H54 (cell line): ENCODE measurements around the gene MGAM2.
"Not testable (repeated sequence)": the region's sequence is repeated elsewhere in the genome, so short reads cannot be mapped to it uniquely, and the experiment has no call there.

Experiments
- DNase-seq: peaks from one replicate; pipeline ENCODE4 v3.0.0; 2011; ENCODE audit warnings: low spot score, mixed read lengths; ENCODE audit not compliant: insufficient read length
- FAIRE-seq: peaks from 3 replicates; lab custom pipeline; 2011; peaks lifted over from hg19 to GRCh38; lab: Jason Lieb, UNC
- POLR2A ChIP-seq: IDR thresholded peaks from 2 replicates; pipeline ENCODE4 v1.6.1; 2011; ENCODE audit warnings: low read depth, mild to moderate bottlenecking, low read length

The MGAM2 gene

DNA sequence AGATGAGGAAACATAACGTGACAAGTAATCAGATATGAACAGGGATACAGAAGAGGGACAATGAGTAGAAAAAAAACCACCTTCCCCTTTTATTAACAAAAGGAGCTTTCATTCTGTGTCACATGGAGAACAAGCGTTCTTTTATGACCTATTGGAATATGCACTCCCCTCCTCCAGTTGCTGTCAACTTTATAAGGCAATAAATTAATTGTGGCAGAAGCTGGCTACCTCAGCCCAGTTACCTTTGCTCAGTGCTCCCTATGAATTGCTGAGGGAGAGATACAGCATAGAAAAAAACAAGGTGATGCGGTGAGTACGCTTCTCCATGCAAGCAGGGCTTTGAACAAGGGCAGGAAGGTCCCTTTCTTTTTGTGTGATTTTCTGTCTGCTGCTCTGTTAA, at the start of gene MGAM2:
Gene MGAM2 (plus strand): TSS at position 220 of the 400 bp plus-strand sequence. CDS start 5,156 bp downstream, outside the sequence.
- FAIRE-seq: no peak
- DNase-seq: no peak

DNA sequence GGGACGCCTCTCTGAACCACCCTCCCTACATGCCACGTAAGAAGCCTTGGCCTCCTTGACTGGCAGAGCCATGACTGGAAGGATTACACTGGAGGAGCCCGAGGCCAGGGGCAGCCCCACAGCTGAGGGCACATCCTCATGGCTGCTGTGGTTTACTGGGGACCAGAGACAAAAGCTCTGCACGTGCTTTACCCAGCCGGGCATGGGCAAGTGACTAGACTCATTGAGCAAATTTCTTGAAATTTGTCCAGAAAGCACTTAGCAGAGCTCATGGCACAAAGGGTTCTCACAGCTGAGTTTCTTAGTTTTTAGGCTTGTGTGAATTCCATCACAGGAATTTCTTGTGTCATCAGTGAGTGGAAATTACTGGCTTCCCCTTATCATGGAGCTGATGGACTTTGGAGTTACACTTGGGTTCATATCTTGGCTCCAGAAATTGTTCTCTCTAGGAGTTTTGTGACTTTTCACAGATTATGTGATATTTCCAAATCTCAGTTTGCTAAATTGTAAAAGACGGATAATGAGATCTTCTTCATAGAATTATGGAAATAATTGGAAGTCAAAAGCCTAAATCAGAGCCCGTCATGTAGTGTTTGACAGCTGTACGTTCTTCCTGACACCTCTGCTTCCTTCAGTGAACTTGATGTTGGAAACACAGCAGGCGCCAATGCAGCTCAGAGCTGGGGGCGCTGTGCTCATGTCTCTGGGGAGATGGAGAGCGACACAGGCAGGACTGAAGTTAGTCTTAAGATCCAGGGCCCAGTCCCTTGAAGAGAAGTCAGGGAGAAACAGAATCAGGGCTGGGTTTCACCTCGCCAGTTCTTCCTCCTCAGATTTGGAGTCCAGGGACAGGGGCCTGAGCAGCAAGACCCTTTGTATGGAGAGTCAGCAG, 47.7 kb upstream of the MGAM2 start:
- no peak for FAIRE-seq

More for the DNA sequence above, at the start of gene MGAM2:
- TF ChIP-seq POLR2A: no peak

GRCh38 chr7:142066536-142066935, 45.0 kb upstream of the MGAM2 start:
- no peak for FAIRE-seq
- no peak for DNase-seq
- TF ChIP-seq POLR2A: no peak

More for the DNA sequence above, 47.7 kb upstream of the MGAM2 start:
- TF ChIP-seq POLR2A: no peak
- no peak for DNase-seq

DNA sequence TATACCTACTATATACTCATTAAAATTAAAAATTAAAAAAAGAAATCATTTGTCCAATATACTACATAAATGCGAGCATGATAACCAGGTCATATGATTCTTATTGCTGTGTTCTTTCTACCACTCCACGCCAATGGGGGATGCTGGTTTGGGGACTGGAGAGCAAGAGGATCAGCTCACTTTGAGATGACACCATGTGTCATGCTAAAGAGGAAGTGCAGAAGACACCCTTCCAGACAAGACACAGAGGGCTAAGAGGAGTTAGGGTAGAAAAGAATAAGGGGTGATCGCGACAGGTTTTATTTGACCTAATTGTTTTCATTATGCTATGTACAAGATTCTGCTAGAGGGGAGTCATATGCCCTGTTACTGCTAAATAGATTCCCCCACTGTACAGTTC, 33.8 kb upstream of the MGAM2 start:
- FAIRE-seq (no peak), DNase-seq (no peak)
- no peak for TF ChIP-seq POLR2A

- TF ChIP-seq POLR2A: no peak
- no peak for FAIRE-seq
- no peak for DNase-seq
Observed at GRCh38 chr7:142083605-142084004, 27.9 kb upstream of the MGAM2 start.

DNA sequence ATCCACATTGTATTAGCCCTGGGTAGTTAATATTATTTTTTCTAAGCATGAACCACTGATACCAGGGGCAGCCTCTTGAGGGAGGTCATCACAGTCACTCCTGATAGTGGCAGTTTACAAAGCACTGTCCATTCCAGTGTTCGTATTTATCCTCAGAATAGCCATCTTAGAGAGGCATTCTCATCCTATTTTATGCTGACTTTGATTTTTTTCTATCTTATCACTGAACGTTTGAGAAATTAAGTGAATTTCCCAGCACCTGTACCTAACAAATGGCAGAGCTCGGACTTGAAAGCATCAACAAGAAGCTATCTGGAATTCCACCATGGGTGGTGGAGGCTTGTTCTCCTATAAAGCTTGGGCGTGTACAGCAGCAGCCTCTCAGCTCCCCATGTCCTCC, 26.1 kb upstream of the MGAM2 start:
- no peak for FAIRE-seq
- DNase-seq: no peak
- TF ChIP-seq POLR2A: no peak

- TF ChIP-seq POLR2A: no peak
- FAIRE-seq (no peak), DNase-seq (no peak)
Observed at GRCh38 chr7:142088022-142088714, 23.4 kb upstream of the MGAM2 start.

GRCh38 chr7:142089035-142089434, 22.5 kb upstream of the MGAM2 start:
- DNase-seq (no peak), FAIRE-seq (no peak)
- no peak for TF ChIP-seq POLR2A

DNA sequence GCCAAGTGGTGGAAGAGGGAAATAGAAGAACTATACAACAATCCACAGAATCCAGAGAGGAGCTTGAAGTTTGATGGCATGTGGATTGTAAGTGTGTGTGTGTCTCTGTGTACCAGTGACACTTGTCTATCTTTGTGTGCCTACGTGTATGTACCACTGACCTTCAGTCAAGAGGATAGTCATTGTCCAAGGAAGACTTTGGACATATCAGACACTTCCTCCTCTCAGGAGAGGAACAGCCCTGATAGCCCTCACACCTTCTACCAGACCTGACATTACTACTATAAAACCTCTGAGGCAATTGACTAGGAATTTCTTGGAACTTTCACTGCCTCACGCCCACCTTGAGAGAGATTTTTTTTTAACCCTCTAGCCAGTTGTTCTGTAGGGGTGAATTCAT, 19.6 kb upstream of the MGAM2 start:
- no peak for TF ChIP-seq POLR2A
- DNase-seq (no peak), FAIRE-seq (no peak)

DNA sequence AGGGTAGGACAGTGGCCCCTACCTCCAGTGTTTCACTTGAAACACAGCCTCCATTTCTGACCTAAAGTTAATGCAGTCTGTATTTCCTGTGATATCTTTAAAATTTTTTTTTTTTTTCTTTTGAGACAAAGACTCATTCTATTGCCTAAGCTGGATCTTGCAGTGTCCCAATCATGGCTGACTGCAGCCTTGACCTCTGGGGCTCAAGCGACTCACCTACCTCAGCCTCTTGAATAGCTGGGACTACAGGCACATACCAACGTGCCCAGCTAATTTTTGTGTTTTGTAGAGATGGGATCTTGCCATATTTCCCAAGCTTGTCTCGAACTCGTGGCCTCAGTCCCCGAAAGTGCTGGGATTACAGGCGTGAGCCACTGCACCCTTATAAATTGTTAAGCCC, 16.7 kb upstream of the MGAM2 start:
- TF ChIP-seq POLR2A: no peak
- no peak for FAIRE-seq
- DNase-seq: no peak

GRCh38 chr7:142097571-142097970, 13.9 kb upstream of the MGAM2 start:
- no peak for DNase-seq
- TF ChIP-seq POLR2A: no peak
- FAIRE-seq: no peak

DNA sequence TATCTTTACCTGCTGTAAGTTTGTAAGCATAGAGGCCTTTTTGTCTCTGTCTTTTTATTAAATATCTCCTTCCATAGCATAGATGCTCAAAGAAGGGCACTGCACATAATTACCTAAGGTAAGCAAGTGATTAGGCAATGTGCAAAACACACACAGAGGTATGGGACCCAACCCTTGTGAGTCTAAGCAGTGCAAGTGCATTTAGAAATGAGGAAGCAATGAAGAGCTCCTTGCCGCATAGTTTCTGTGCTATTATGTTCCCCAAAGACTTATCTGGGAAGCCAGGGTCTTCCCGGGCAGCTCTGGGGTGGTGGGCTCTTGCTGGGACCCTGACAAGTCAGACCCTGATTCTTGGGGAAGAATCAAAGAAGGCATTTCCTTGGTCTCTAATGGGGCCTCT, 13.5 kb upstream of the MGAM2 start:
- no peak for DNase-seq
- FAIRE-seq: no peak
- TF ChIP-seq POLR2A: no peak

DNA sequence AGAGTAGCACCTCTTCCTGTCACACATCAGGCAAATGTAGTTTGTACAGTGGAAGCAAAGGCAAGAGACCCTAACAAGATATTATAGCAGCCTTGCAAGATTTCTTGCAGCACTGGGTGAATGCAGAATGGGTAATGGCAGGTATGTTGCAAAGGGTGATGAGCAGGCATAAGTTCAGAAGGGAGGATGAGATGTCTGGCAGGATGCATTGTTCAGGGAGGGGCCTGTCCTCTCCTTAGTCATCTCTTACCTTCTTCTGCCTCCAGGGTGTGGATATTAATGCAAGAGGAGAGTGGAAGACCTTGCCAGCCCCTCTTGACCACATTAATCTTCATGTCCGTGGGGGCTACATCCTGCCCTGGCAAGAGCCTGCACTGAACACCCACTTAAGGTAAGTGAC, 12.2 kb upstream of the MGAM2 start:
- DNase-seq, FAIRE-seq: not testable (repeated sequence)

DNA sequence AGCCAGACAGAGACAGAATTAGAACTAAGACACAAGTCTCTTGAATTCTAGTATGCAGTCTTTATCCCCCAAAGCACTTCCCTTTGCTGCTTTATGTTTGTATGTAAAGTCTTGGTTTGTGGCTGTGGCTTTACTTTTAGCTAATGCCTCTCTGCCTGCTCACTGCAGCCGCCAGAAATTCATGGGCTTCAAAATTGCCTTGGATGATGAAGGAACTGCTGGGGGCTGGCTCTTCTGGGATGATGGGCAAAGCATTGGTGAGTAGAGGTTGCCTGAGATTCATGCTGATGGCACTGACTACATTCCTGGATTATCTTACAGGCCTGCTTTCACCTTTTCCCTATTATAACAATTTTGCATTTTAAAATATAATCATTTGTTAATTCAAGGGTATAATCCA, 10.9 kb upstream of the MGAM2 start:
- no peak for TF ChIP-seq POLR2A
- FAIRE-seq: no peak
- DNase-seq: no peak

DNA sequence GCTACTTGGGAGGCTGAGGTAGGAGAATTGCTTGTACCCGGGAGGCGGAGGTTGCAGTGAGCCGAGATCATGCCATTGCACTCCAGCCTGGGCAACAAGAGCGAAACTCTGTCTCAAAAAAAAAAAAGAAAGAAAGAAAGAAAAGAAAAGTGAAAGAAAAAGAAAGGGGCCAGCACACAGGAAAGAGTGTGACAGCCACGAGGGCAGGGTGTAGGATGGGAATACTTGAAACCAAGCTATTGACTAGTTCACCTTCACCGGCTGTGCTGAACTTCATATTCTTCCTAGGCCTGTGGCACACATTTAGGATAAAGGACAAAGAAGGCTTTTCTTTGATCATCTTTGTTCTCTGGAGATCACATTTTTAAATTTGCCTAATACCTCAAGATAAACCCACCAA, 9.7 kb upstream of the MGAM2 start:
- DNase-seq: not testable (repeated sequence)

More for the DNA sequence above, 9.7 kb upstream of the MGAM2 start:
- not testable (repeated sequence) for FAIRE-seq
